ENCODE data around the gene UNC80. TPM values are rescaled to one million over a fixed set of nuclear protein-coding genes. Genes with fewer than 3 reads are reported as not detected.
A peak's percentile ranks its signal among the peaks of the same experiment; 100 is the strongest.

Gene UNC80
- total and polyA plus RNA-seq, 10 donors: 0.05 to 1.9 (median 0.63) TPM

GRCh38 chr2:209958016-209958415, 186.4 kb downstream of the UNC80 start:
- intact Hi-C loops (cut with DNase I; ENCODE audit: low total_unique reads): no loop called here
- no peak overlapping the region for H3K4me3 ChIP-seq
- no peak for DNase-seq
- no peaks in the 10 kb centered on the region for H3K9me3 ChIP-seq
- H3K27me3 ChIP-seq (replicated peaks in 1 of 7): no peaks in the 10 kb centered on the region
- WGBS, 5 donors: 90 to 96% (median 91%) methylated on average over 2 of the region's 2 CpGs
- H3K36me3 ChIP-seq: no peaks in the 10 kb centered on the region
- H3K4me1 ChIP-seq: peaks cover 0 to 7% (median 0%) of the 10 kb centered on the region in 6 donors
- TF ChIP-seq, protein P1, sequence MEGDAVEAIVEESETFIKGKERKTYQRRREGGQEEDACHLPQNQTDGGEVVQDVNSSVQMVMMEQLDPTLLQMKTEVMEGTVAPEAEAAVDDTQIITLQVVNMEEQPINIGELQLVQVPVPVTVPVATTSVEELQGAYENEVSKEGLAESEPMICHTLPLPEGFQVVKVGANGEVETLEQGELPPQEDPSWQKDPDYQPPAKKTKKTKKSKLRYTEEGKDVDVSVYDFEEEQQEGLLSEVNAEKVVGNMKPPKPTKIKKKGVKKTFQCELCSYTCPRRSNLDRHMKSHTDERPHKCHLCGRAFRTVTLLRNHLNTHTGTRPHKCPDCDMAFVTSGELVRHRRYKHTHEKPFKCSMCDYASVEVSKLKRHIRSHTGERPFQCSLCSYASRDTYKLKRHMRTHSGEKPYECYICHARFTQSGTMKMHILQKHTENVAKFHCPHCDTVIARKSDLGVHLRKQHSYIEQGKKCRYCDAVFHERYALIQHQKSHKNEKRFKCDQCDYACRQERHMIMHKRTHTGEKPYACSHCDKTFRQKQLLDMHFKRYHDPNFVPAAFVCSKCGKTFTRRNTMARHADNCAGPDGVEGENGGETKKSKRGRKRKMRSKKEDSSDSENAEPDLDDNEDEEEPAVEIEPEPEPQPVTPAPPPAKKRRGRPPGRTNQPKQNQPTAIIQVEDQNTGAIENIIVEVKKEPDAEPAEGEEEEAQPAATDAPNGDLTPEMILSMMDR (IDR thresholded peaks at IDR 0.05 in 8 of 11, conservative IDR thresholded peaks at IDR 0.05 in 3 of 11): no peak
- TF ChIP-seq POLR2A (IDR thresholded peaks at IDR 0.05) (no peak), POLR2AphosphoS5 (IDR thresholded peaks at IDR 0.05) (no peak)
- no peak overlapping the region for H3K27ac ChIP-seq

DNA sequence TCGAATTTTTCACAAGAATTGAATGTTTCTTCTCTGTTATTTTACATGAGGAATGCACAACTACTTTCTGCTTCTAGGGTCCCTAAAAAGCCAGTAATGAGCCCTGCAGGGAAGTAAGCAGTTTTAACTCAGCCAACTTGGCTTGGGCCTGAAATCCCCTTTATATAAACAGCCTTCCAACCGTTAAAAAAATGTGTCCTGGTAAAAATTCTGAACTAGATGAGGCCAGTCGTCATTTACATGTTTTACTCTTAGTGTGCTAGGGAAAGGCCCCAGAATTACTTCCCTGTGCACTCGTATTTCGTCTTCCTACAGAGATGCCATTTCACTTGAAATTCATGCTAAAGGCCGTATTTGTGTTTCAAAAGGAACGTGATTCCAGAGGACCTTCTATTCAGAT, 188.4 kb downstream of the UNC80 start:
- Histone ChIP-seq H3K27ac (no peak overlapping the region), H3K4me3 (no peak overlapping the region), H3K36me3 (no peaks in the 10 kb centered on the region), H3K9me3 (no peaks in the 10 kb centered on the region), H3K4me1 (peaks cover 0 to 7% (median 0%) of the 10 kb centered on the region in 6 donors), H3K27me3 (replicated peaks in 1 of 7) (no peaks in the 10 kb centered on the region)
- intact Hi-C loops (cut with DNase I; ENCODE audit: low total_unique reads): no loop called here
- no peak for DNase-seq
- WGBS, 5 donors: 70 to 82% (median 74%) methylated on average over 7 of the region's 7 CpGs
- TF ChIP-seq POLR2A (IDR thresholded peaks at IDR 0.05): no peak

GRCh38 chr2:209960676-209961630, 189.3 kb downstream of the UNC80 start:
- Histone ChIP-seq H3K27ac (no peak overlapping the region), H3K4me1 (peaks cover 0 to 7% (median 0%) of the 10 kb centered on the region in 6 donors), H3K4me3 (no peak overlapping the region), H3K36me3 (no peaks in the 10 kb centered on the region), H3K27me3 (replicated peaks in 1 of 7) (no peaks in the 10 kb centered on the region), H3K9me3 (no peaks in the 10 kb centered on the region)
- DNase-seq: no peak
- WGBS, 5 donors: 29 to 40% (median 32%) methylated on average over 4 of the region's 4 CpGs
- intact Hi-C loops (cut with DNase I; ENCODE audit: low total_unique reads): no loop called here
- TF ChIP-seq POLR2AphosphoS5 (IDR thresholded peaks at IDR 0.05): no peak
- TF ChIP-seq, protein P1 (IDR thresholded peaks at IDR 0.05 in 8 of 11, conservative IDR thresholded peaks at IDR 0.05 in 3 of 11): peak in 9 of 11 experiments; percentile 20 to 65 (median 52)

GRCh38 chr2:209965723-209966122, 194.1 kb downstream of the UNC80 start:
- no peaks in the 10 kb centered on the region for H3K27me3 ChIP-seq (replicated peaks in 1 of 7)
- no peaks in the 10 kb centered on the region for H3K36me3 ChIP-seq
- peaks cover 0 to 4% (median 0%) of the 10 kb centered on the region in 6 donors for H3K4me1 ChIP-seq
- intact Hi-C loops (cut with DNase I; ENCODE audit: low total_unique reads): no loop called here
- DNase-seq: no peak
- H3K27ac ChIP-seq: no peak overlapping the region
- H3K4me3 ChIP-seq: no peak overlapping the region
- H3K9me3 ChIP-seq: no peaks in the 10 kb centered on the region
- TF ChIP-seq POLR2AphosphoS5 (IDR thresholded peaks at IDR 0.05): no peak
- TF ChIP-seq, protein P1 (IDR thresholded peaks at IDR 0.05 in 8 of 11, conservative IDR thresholded peaks at IDR 0.05 in 3 of 11): no peak
- TF ChIP-seq POLR2A (IDR thresholded peaks at IDR 0.05): no peak
- WGBS, 5 donors: 67 to 85% (median 77%) methylated on average over 2 of the region's 2 CpGs
